Left lung (tissue), 10 donors: ENCODE measurements around the gene LRRC2. TPM values are rescaled to one million over a fixed set of nuclear protein-coding genes. Genes with fewer than 3 reads are reported as not detected.
A peak's percentile ranks its signal among the peaks of the same experiment; 100 is the strongest.
"Not testable (repeated sequence)": the region's sequence is repeated elsewhere in the genome, so short reads cannot be mapped to it uniquely, and the experiment has no call there.

ENCODE experiments used
- ATAC-seq: fragments of 200-7000 bp; cut with Tn5 transposase; one replicate; pipeline ENCODE4 v1.9.1; 2020; ENCODE audit warnings: moderate library complexity
- DNase-seq, 4 donors: peaks; one replicate each; pipeline ENCODE4 v3.0.0-alpha.2; 2013 to 2020
- H3K27ac ChIP-seq, 2 donors: fragments of 200-600 bp; sonication (generic) in 1 of 2; one replicate each; pipeline versions ENCODE4 v1.5.0 to v1.8.0; 2020 to 2021
- H3K27me3 ChIP-seq, 2 donors: fragments of 200-600 bp; sonication (generic) in 1 of 2; one replicate each; pipeline versions ENCODE4 v1.5.0 to v1.8.0; 2020 to 2021
- H3K36me3 ChIP-seq, 2 donors: fragments of 200-600 bp; sonication (generic) in 1 of 2; one replicate each; pipeline versions ENCODE4 v1.5.0 to v1.8.0; 2020 to 2021
- H3K4me1 ChIP-seq, 2 donors: fragments of 200-600 bp; one replicate each; pipeline ENCODE4 v1.8.0; 2021
- H3K4me3 ChIP-seq, 2 donors: fragments of 200-600 bp; sonication (generic) in 1 of 2; one replicate each; pipeline versions ENCODE4 v1.5.0 to v1.8.0; 2020 to 2021; ENCODE audit warnings: mild to moderate bottlenecking in 1 of 2
- H3K9me3 ChIP-seq, 2 donors: fragments of 200-600 bp; sonication (generic) in 1 of 2; one replicate each; pipeline versions ENCODE4 v1.5.0 to v1.8.0; 2020 to 2021
- CTCF ChIP-seq, 2 donors: fragments of 200-600 bp; sonication (generic) in 1 of 2; IDR thresholded peaks; one replicate each; pipeline versions ENCODE4 v1.5.0 to v1.8.0; 2021; ENCODE audit warnings: antibody characterized with exemption in 2 of 2
- intact Hi-C, 2 donors: fragments of 100-400 bp; cut with DNase I; formaldehyde crosslinking; loops; one replicate each; pipeline versions ENCODE4 v1.11.2 to v1.14.2; 2022
- polyA plus RNA-seq, 6 donors: library from polyadenylated mRNA; unstranded; fragments of 120-200 nt; gene quantifications; one replicate each; pipeline ENCODE4 v1.2.1, GENCODE V29; 2013; ENCODE audit not compliant: insufficient read length in 6 of 6
- total RNA-seq, 2 donors: library from RNA; stranded (reverse); fragmentation: NEBNext Ultra II Directional; extraction: Animal tissue kit (Norgen Biotek cat#: 25700); gene quantifications; one replicate each; pipeline ENCODE4 v1.2.1, GENCODE V29; 2021
- donor health status: DM: no; HTN: yes; CAD: no.
- donor health status: DM: no; HTN: no; CAD: no.

The LRRC2 gene
- total and polyA plus RNA-seq, 8 donors, result 0.36 to 0.47 (median 0.45) TPM

GRCh38 chr3:46540550-46540949 lies 25.6 kb downstream of the LRRC2 start:
- H3K9me3 ChIP-seq, result no peaks in the 10 kb centered on the region
- no peak for TF ChIP-seq CTCF (IDR thresholded peaks at IDR 0.05)
- no peaks in the 10 kb centered on the region for H3K36me3 ChIP-seq
- no peak overlapping the region for H3K27ac ChIP-seq
- peaks cover 0 to 7% of the 10 kb centered on the region in 2 donors for H3K4me1 ChIP-seq
- no peak for DNase-seq
- H3K4me3 ChIP-seq, result no peak overlapping the region
- ATAC-seq, result no peak
- H3K27me3 ChIP-seq, result no peaks in the 10 kb centered on the region
- intact Hi-C loops, result no loop called here

- H3K4me1 ChIP-seq, result peaks cover 0 to 7% of the 10 kb centered on the region in 2 donors
- DNase-seq (no peak), ATAC-seq (no peak)
- intact Hi-C loops, result no loop called here
- H3K36me3 ChIP-seq, result no peaks in the 10 kb centered on the region
- H3K4me3 ChIP-seq, result no peak overlapping the region
- no peak for TF ChIP-seq CTCF (IDR thresholded peaks at IDR 0.05)
- H3K9me3 ChIP-seq, result no peaks in the 10 kb centered on the region
- peak overlapping the region in 1 of 2 donors; percentile 7 for H3K27ac ChIP-seq
- no peaks in the 10 kb centered on the region for H3K27me3 ChIP-seq
These were observed 26.6 kb downstream of the LRRC2 start for GRCh38 chr3:46539443-46540005.

- no peak for TF ChIP-seq CTCF (IDR thresholded peaks at IDR 0.05)
- peak overlapping the region in 1 of 2 donors; percentile 7 for H3K27ac ChIP-seq
- no peaks in the 10 kb centered on the region for H3K27me3 ChIP-seq
- peaks cover 0 to 7% of the 10 kb centered on the region in 2 donors for H3K4me1 ChIP-seq
- no peaks in the 10 kb centered on the region for H3K9me3 ChIP-seq
- ATAC-seq, result peak; percentile 86
- no peaks in the 10 kb centered on the region for H3K36me3 ChIP-seq
- no peak overlapping the region for H3K4me3 ChIP-seq
- intact Hi-C loops, result no loop called here
- peak in 3 of 4 donors; percentile 10 to 82 (median 76) for DNase-seq
These were observed 27.2 kb downstream of the LRRC2 start for GRCh38 chr3:46538803-46539442.

- H3K4me3 ChIP-seq, ATAC-seq, intact Hi-C loops, H3K27me3 ChIP-seq, DNase-seq, H3K4me1 ChIP-seq, H3K27ac ChIP-seq, H3K36me3 ChIP-seq, H3K9me3 ChIP-seq: not testable (repeated sequence)
These were observed 27.7 kb downstream of the LRRC2 start for GRCh38 chr3:46538425-46538802.

- intact Hi-C loops, result no loop called here
- TF ChIP-seq CTCF (IDR thresholded peaks at IDR 0.05), result no peak
- H3K4me3 ChIP-seq, result no peak overlapping the region
- DNase-seq (no peak), ATAC-seq (no peak)
- peaks cover 0 to 7% of the 10 kb centered on the region in 2 donors for H3K4me1 ChIP-seq
- no peaks in the 10 kb centered on the region for H3K9me3 ChIP-seq
- H3K27me3 ChIP-seq, result no peaks in the 10 kb centered on the region
- H3K27ac ChIP-seq, result no peak overlapping the region
- H3K36me3 ChIP-seq, result no peaks in the 10 kb centered on the region
These were observed 28.3 kb downstream of the LRRC2 start for GRCh38 chr3:46537779-46538178.
